CD4-positive, alpha-beta T cell (primary cell): Measurements from ENCODE around the gene BAZ1B. TPM values are rescaled to one million over a fixed set of nuclear protein-coding genes. Genes with fewer than 3 reads are reported as not detected.

Experiments used
- ATAC-seq: fragments of 200-7000 bp; cut with Tn5 transposase; one replicate; pipeline ENCODE4 v1.10.0; 2022; ENCODE audit warnings: mild to moderate bottlenecking; ENCODE audit not compliant: poor library complexity
- CTCF ChIA-PET: fragments of 350-600 bp; sonication (Branson Sonifier 250); formaldehyde crosslinking; loops from one replicate; lab custom pipeline; 2021; ENCODE audit warnings: antibody characterized with exemption, inconsistent platforms; lab: Charles Lee
- POLR2A ChIA-PET: fragments of 350-600 bp; sonication (Branson Sonifier 250); formaldehyde crosslinking; loops from one replicate; lab custom pipeline; 2021; ENCODE audit warnings: antibody characterized with exemption, inconsistent platforms; lab: Charles Lee
- DNase-seq, 14 experiments: peaks; one replicate each; pipeline ENCODE4 v3.0.0-alpha.2; 2013 to 2020; ENCODE audit warnings: mixed read lengths in 2 of 14
- H3K27ac ChIP-seq, 2 donors: one replicate each; pipeline versions ENCODE4 v1.5.1 to v1.7.0; 2013; ENCODE audit warnings: low read length in 2 of 2, low read depth in 1 of 2, mild to moderate bottlenecking in 1 of 2
- H3K27me3 ChIP-seq, 2 experiments: 1 replicate in 1 of 2; 2 replicates in 1 of 2; pipeline versions ENCODE4 v1.6.1 to v1.7.0; 2013; ENCODE audit warnings: low read length in 2 of 2, control low read depth in 1 of 2, mild to moderate bottlenecking in 1 of 2, moderate library complexity in 1 of 2; ENCODE audit not compliant: insufficient read depth in 2 of 2, control insufficient read depth in 1 of 2
- H3K36me3 ChIP-seq: one replicate; pipeline ENCODE4 v1.6.1; 2013; ENCODE audit warnings: low read length, control low read depth; ENCODE audit not compliant: insufficient read depth
- H3K4me1 ChIP-seq: one replicate; pipeline ENCODE4 v1.6.1; 2013; ENCODE audit warnings: low read length, control low read depth; ENCODE audit not compliant: insufficient read depth
- H3K4me3 ChIP-seq: one replicate; pipeline ENCODE4 v1.5.1; 2013; ENCODE audit warnings: mild to moderate bottlenecking, low read length, moderate library complexity
- H3K9me3 ChIP-seq, 2 experiments: 1 replicate in 1 of 2; 2 replicates in 1 of 2; pipeline versions ENCODE4 v1.6.1 to v1.7.0; 2013; ENCODE audit warnings: low read length in 2 of 2, mild to moderate bottlenecking in 2 of 2, control low read depth in 1 of 2, moderate library complexity in 1 of 2; ENCODE audit not compliant: control insufficient read depth in 1 of 2, insufficient read depth in 1 of 2
- H3K27ac Mint-ChIP-seq: one replicate; pipeline ENCODE4 v1.8.0; 2020; ENCODE audit warnings: mixed read lengths
- H3K27me3 Mint-ChIP-seq: one replicate; pipeline ENCODE4 v1.8.0; 2021; ENCODE audit warnings: mixed read lengths
- H3K36me3 Mint-ChIP-seq: one replicate; pipeline ENCODE4 v1.8.0; 2021; ENCODE audit warnings: low read depth, mixed read lengths
- H3K4me1 Mint-ChIP-seq: one replicate; pipeline ENCODE4 v1.8.0; 2021; ENCODE audit warnings: low read depth, mixed read lengths
- H3K4me3 Mint-ChIP-seq: one replicate; pipeline ENCODE4 v1.8.0; 2020; ENCODE audit warnings: mild to moderate bottlenecking, mixed read lengths
- H3K9me3 Mint-ChIP-seq: one replicate; pipeline ENCODE4 v1.8.0; 2020; ENCODE audit warnings: mixed read lengths
- CTCF ChIP-seq: fragments of 200-600 bp; IDR thresholded peaks from one replicate; pipeline ENCODE4 v1.8.0; 2022; ENCODE audit warnings: antibody characterized with exemption, mild to moderate bottlenecking
- intact Hi-C, 2 experiments: fragments of 100-400 bp; cut with DNase I in 1 of 2; cut with micrococcal nuclease in 1 of 2; formaldehyde crosslinking; loops; one replicate each; pipeline versions ENCODE4 v1.15.1 to v1.9.0; 2023 to 2025; cut with DNase I, micrococcal nuclease
- total RNA-seq, 174 experiments: library from RNA in 2 of 174; stranded (reverse) in 2 of 174; gene quantifications; one replicate each; pipeline ENCODE4 v1.2.3 and lab custom pipeline; 2021 to 2026

BAZ1B gene
- total RNA-seq, 2 experiments from 2014 or later = 32.8 to 35.5 TPM

GRCh38 chr7:73466112-73466511 is 56.0 kb downstream of the BAZ1B start:
- Mint-ChIP-seq H3K27me3 (no peaks in the 10 kb centered on the region), H3K4me1 (no peaks in the 10 kb centered on the region), H3K36me3 (peaks cover 100% of the 10 kb centered on the region), H3K27ac (no peak overlapping the region), H3K4me3 (no peak overlapping the region), H3K9me3 (no peaks in the 10 kb centered on the region)
- intact Hi-C loops = no loop called here
- no peak for TF ChIP-seq CTCF
- no peak for ATAC-seq
- ChIA-PET POLR2A (no interaction called here), CTCF (no interaction called here)
- no peak overlapping the region for H3K4me3 ChIP-seq
- no peaks in the 10 kb centered on the region for H3K4me1 ChIP-seq
- no peaks in the 10 kb centered on the region for H3K9me3 ChIP-seq
- no peaks in the 10 kb centered on the region for H3K27me3 ChIP-seq
- no peak for DNase-seq
- no peak overlapping the region for H3K27ac ChIP-seq
- peaks cover 84% of the 10 kb centered on the region for H3K36me3 ChIP-seq

GRCh38 chr7:73463966-73464365 is 58.1 kb downstream of the BAZ1B start:
- H3K4me1 Mint-ChIP-seq = no peaks in the 10 kb centered on the region
- H3K27me3 Mint-ChIP-seq = no peaks in the 10 kb centered on the region
- H3K27ac Mint-ChIP-seq = no peak overlapping the region
- no peaks in the 10 kb centered on the region for H3K9me3 ChIP-seq
- H3K36me3 ChIP-seq = peaks cover 84% of the 10 kb centered on the region
- no peaks in the 10 kb centered on the region for H3K27me3 ChIP-seq
- no peak overlapping the region for H3K4me3 Mint-ChIP-seq
- TF ChIP-seq CTCF = no peak
- DNase-seq (no peak), ATAC-seq (no peak)
- ChIA-PET POLR2A (no interaction called here), CTCF (interaction anchor here (1.5 kb wide), 1 partner anchor 12 kb away, joined by 5 read pairs; no protein-coding TSS in a partner anchor)
- no peak overlapping the region for H3K4me3 ChIP-seq
- intact Hi-C loops = no loop called here
- no peak overlapping the region for H3K27ac ChIP-seq
- H3K36me3 Mint-ChIP-seq = peaks cover 98% of the 10 kb centered on the region
- no peaks in the 10 kb centered on the region for H3K4me1 ChIP-seq
- H3K9me3 Mint-ChIP-seq = no peaks in the 10 kb centered on the region

- TF ChIP-seq CTCF = no peak
- DNase-seq (no peak), ATAC-seq (no peak)
- Mint-ChIP-seq H3K4me1 (no peaks in the 10 kb centered on the region), H3K9me3 (no peaks in the 10 kb centered on the region), H3K27ac (no peak overlapping the region), H3K4me3 (no peak overlapping the region), H3K36me3 (peaks cover 98% of the 10 kb centered on the region), H3K27me3 (no peaks in the 10 kb centered on the region)
- no peak overlapping the region for H3K4me3 ChIP-seq
- peaks cover 84% of the 10 kb centered on the region for H3K36me3 ChIP-seq
- intact Hi-C loops = no loop called here
- H3K4me1 ChIP-seq = no peaks in the 10 kb centered on the region
- POLR2A ChIA-PET = no interaction called here
- H3K27ac ChIP-seq = no peak overlapping the region
- CTCF ChIA-PET = interaction anchor here (1.5 kb wide), 1 partner anchor 12 kb away, joined by 5 read pairs; no protein-coding TSS in a partner anchor
- H3K27me3 ChIP-seq = no peaks in the 10 kb centered on the region
- no peaks in the 10 kb centered on the region for H3K9me3 ChIP-seq
These were observed 58.8 kb downstream of the BAZ1B start for GRCh38 chr7:73463260-73463659.
